GM12801 (cell line): Measurements from ENCODE around the gene UPK3A.

Experiments
- CTCF ChIP-seq: IDR thresholded peaks from one replicate; pipeline ENCODE4 v1.5.1; 2011; ENCODE audit warnings: control low read depth; ENCODE audit not compliant: insufficient read length; ENCODE audit errors: extremely low read depth

Gene UPK3A

GRCh38 chr22:45304971-45305370 is 20.2 kb downstream of the UPK3A start:
- TF ChIP-seq CTCF = no peak

GRCh38 chr22:45305456-45306075 is 20.8 kb downstream of the UPK3A start:
- TF ChIP-seq CTCF = no peak

- TF ChIP-seq CTCF = no peak
These were observed 21.4 kb downstream of the UPK3A start for GRCh38 chr22:45306139-45306538.

- TF ChIP-seq CTCF = no peak
These were observed 23.7 kb downstream of the UPK3A start for GRCh38 chr22:45308391-45308956.

GRCh38 chr22:45308957-45309421 is 24.2 kb downstream of the UPK3A start:
- no peak for TF ChIP-seq CTCF

- TF ChIP-seq CTCF = no peak
These were observed 24.9 kb downstream of the UPK3A start, which contains the start of gene FAM118A for GRCh38 chr22:45309422-45310227. TSS of gene FAM118A (plus strand) at chr22:45309934. CDS start at chr22:45322380, 12,446 bp downstream.

GRCh38 chr22:45310331-45310976 is 25.7 kb downstream of the UPK3A start:
- no peak for TF ChIP-seq CTCF
